ENCODE data around the gene GSTM4. TPM values are rescaled to one million over a fixed set of nuclear protein-coding genes. Genes with fewer than 3 reads are reported as not detected.

The GSTM4 gene
- total RNA-seq, 4 donors from 2014 or later: 16.3 to 47.0 (median 35.2) TPM

GRCh38 chr1:109621379-109622136 is 34.3 kb upstream of the GSTM4 start:
- H3K4me3 ChIP-seq: peak overlapping the region; percentile 64 to 76 (median 66)
- peak overlapping the region; percentile 80 to 90 (median 85) for H3K27ac ChIP-seq
- DNase-seq (ENCODE audit: low spot score in 2 of 2): no peak
- no peaks in the 10 kb centered on the region for H3K27me3 ChIP-seq
- peaks cover 0 to 80% (median 42%) of the 10 kb centered on the region in 4 donors for H3K4me1 ChIP-seq
- no peaks in the 10 kb centered on the region for H3K9me3 ChIP-seq
- 31 to 34% methylated on average over 10 to 11 of the region's 13 CpGs for WGBS, 2 donors
- no peak for TF ChIP-seq CTCF (IDR thresholded peaks at IDR 0.05)
- TF ChIP-seq EP300 (IDR thresholded peaks at IDR 0.05): no peak
- no peak for TF ChIP-seq POLR2A (IDR thresholded peaks at IDR 0.05)
- peaks cover 0 to 14% (median 0%) of the 10 kb centered on the region in 3 donors for H3K36me3 ChIP-seq

- 82 to 89% methylated on average over 10 to 11 of the region's 11 CpGs for WGBS, 2 donors
- no peak for TF ChIP-seq POLR2A (IDR thresholded peaks at IDR 0.05)
- no peak for TF ChIP-seq EP300 (IDR thresholded peaks at IDR 0.05)
- no peak for TF ChIP-seq CTCF (IDR thresholded peaks at IDR 0.05)
- peak in 1 of 2 donors; percentile 3 for DNase-seq (ENCODE audit: low spot score in 2 of 2)
- no peaks in the 10 kb centered on the region for H3K27me3 ChIP-seq
- H3K4me3 ChIP-seq: no peak overlapping the region
- no peaks in the 10 kb centered on the region for H3K9me3 ChIP-seq
- H3K4me1 ChIP-seq: peaks cover 0 to 73% (median 41%) of the 10 kb centered on the region in 4 donors
- peaks cover 0 to 21% (median 4%) of the 10 kb centered on the region in 3 donors for H3K36me3 ChIP-seq
- peak overlapping the region in 1 of 4 donors; percentile 90 for H3K27ac ChIP-seq
These were observed 33.6 kb upstream of the GSTM4 start for GRCh38 chr1:109622137-109622892.

DNA sequence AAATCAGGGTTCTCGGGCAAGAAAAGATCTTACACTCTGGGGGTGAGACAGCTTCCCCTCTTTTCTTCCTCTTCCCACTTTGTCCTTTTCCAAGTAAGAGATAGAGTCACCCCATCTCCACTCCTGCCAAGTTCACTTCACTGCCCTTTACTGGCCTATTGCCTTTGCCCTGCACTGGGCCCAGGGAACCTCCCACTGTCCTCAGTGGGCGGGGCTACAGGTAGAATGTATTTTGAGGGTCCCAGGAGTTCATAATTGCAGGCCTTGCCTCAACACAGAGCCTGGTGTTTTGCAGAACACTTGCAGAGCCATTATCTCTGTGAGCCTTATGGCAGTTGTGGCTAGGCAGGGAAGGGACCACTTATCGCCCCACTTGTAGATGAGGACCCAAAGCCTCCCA is 33.0 kb upstream of the GSTM4 start:
- Histone ChIP-seq H3K27me3 (no peaks in the 10 kb centered on the region), H3K36me3 (peaks cover 0 to 27% (median 4%) of the 10 kb centered on the region in 3 donors), H3K9me3 (no peaks in the 10 kb centered on the region), H3K4me1 (peaks cover 0 to 67% (median 39%) of the 10 kb centered on the region in 4 donors), H3K4me3 (no peak overlapping the region), H3K27ac (peak overlapping the region in 1 of 4 donors; percentile 43)
- no peak for TF ChIP-seq EP300 (IDR thresholded peaks at IDR 0.05)
- no peak for TF ChIP-seq POLR2A (IDR thresholded peaks at IDR 0.05)
- no peak for DNase-seq (ENCODE audit: low spot score in 2 of 2)
- 82 to 84% methylated on average over 3 of the region's 3 CpGs for WGBS, 2 donors

- Histone ChIP-seq H3K9me3 (no peaks in the 10 kb centered on the region), H3K27me3 (no peaks in the 10 kb centered on the region), H3K4me3 (peak overlapping the region in 1 of 4 donors; percentile 22), H3K4me1 (peaks cover 0 to 65% (median 37%) of the 10 kb centered on the region in 4 donors), H3K27ac (peak overlapping the region in 3 of 4 donors; percentile 40 to 43 (median 43)), H3K36me3 (peaks cover 0 to 35% (median 10%) of the 10 kb centered on the region in 3 donors)
- TF ChIP-seq CTCF (IDR thresholded peaks at IDR 0.05): no peak
- TF ChIP-seq POLR2A (IDR thresholded peaks at IDR 0.05): no peak
- TF ChIP-seq EP300 (IDR thresholded peaks at IDR 0.05): no peak
- DNase-seq (ENCODE audit: low spot score in 2 of 2): peak in 1 of 2 donors; percentile 4
- 33 to 38% methylated on average over 8 to 11 of the region's 11 CpGs for whole genome bisulfite sequencing, 2 donors
These were observed 32.2 kb upstream of the GSTM4 start for GRCh38 chr1:109623601-109624161.

DNA sequence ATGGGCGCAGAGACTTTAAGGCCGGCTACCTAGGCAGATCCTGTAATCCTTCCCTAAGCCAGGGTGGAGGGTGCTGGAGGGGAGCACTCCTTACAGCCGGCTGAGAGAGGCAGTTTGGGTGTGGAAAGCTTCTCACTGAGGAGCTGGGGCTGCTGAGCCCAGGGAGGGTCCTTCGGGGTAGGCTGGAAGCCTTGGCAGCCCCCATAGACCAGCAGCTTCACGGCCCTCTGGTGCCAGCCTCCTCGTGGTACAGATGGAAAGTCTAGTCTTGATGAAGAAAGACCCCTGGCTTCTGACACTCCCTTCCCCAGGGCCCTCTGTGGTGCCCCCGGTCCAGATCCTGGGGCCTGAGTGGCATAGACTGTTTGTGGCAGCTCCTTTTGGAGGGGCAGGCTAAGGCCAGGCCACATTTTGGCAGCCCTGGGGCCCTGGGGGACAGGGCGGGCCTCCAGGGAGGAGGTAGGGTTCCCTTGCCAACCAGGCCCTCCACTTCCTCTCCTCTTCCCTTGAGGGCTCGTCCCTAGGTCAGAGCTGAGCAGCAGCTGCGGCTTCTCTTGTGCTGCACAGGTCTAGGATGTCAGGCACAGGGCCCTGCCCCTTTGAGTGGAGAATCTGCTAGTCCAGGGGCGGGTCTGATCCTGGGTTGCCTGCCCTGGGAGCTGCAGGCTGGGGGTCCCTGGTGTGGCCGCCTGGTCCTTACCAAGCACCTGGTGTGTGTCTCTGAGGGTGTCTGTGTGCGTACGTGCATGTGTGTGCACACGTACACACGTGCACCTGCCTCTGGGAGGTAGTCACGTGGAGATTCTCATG is 31.5 kb upstream of the GSTM4 start:
- H3K27ac ChIP-seq: peak overlapping the region in 3 of 4 donors; percentile 40 to 58 (median 43)
- 74% methylated on average over 13 of the region's 17 CpGs for WGBS, 2 donors
- H3K36me3 ChIP-seq: peaks cover 0 to 42% (median 15%) of the 10 kb centered on the region in 3 donors
- no peaks in the 10 kb centered on the region for H3K9me3 ChIP-seq
- no peaks in the 10 kb centered on the region for H3K27me3 ChIP-seq
- TF ChIP-seq CTCF (IDR thresholded peaks at IDR 0.05) (no peak), EP300 (IDR thresholded peaks at IDR 0.05) (no peak), POLR2A (IDR thresholded peaks at IDR 0.05) (no peak)
- peaks cover 0 to 57% (median 32%) of the 10 kb centered on the region in 4 donors for H3K4me1 ChIP-seq
- peak in 1 of 2 donors; percentile 3 for DNase-seq (ENCODE audit: low spot score in 2 of 2)
- H3K4me3 ChIP-seq: peak overlapping the region in 1 of 4 donors; percentile 22

Data from tibial nerve (tissue), 4 donors.